Measurements from ENCODE around the gene NCBP3.

GRCh38 chr17:3772764-3773163 lies 73.3 kb downstream of the NCBP3 start:
- TF ChIP-seq POLR2A (IDR thresholded peaks at IDR 0.05; ENCODE audit: low read depth, low read length) (no peak), TAF1 (IDR thresholded peaks at IDR 0.05; ENCODE audit: low read depth, low read length) (no peak), POLR2AphosphoS5 (IDR thresholded peaks at IDR 0.05; ENCODE audit: low read depth, low read length) (no peak), SPI1 (IDR thresholded peaks at IDR 0.05; ENCODE audit: low read depth, low read length) (no peak), POU2F2 (IDR thresholded peaks at IDR 0.05; ENCODE audit: low read depth, low read length) (no peak)
